ENCODE measurements around the gene ZC3H12D.

The ZC3H12D gene

GRCh38 chr6:149397384-149397783 is 87.4 kb downstream of the ZC3H12D start:
- H3K27ac ChIP-seq = no peak overlapping the region
- peaks cover 9% of the 10 kb centered on the region; the same call in 1 of the 2 replicates for H3K9me3 ChIP-seq
- no peak for TF ChIP-seq Cebpa-rat (IDR thresholded peaks at IDR 0.05)
- H3K4me2 ChIP-seq = no peak overlapping the region
- H3K27me3 ChIP-seq = no peaks in the 10 kb centered on the region
- no peak overlapping the region for H3K9ac ChIP-seq
- peaks cover 82% of the 10 kb centered on the region for H3K36me3 ChIP-seq
- H3K4me1 ChIP-seq = no peaks in the 10 kb centered on the region
- H4K20me1 ChIP-seq = no peaks in the 10 kb centered on the region
- H3K4me3 ChIP-seq = no peak overlapping the region

Data from BLaER1 (cell line).